HG03095 (cell line): ENCODE results near the gene ADM2.
"Not testable (repeated sequence)": the region's sequence is repeated elsewhere in the genome, so short reads cannot be mapped to it uniquely, and the experiment has no call there.

Experiments
- ATAC-seq: cut with Tn5 transposase; IDR thresholded peaks from one replicate; pipeline ENCODE4 v1.9.1; 2021; ENCODE audit warnings: moderate library complexity; ENCODE audit not compliant: unreplicated experiment

ADM2 gene

DNA sequence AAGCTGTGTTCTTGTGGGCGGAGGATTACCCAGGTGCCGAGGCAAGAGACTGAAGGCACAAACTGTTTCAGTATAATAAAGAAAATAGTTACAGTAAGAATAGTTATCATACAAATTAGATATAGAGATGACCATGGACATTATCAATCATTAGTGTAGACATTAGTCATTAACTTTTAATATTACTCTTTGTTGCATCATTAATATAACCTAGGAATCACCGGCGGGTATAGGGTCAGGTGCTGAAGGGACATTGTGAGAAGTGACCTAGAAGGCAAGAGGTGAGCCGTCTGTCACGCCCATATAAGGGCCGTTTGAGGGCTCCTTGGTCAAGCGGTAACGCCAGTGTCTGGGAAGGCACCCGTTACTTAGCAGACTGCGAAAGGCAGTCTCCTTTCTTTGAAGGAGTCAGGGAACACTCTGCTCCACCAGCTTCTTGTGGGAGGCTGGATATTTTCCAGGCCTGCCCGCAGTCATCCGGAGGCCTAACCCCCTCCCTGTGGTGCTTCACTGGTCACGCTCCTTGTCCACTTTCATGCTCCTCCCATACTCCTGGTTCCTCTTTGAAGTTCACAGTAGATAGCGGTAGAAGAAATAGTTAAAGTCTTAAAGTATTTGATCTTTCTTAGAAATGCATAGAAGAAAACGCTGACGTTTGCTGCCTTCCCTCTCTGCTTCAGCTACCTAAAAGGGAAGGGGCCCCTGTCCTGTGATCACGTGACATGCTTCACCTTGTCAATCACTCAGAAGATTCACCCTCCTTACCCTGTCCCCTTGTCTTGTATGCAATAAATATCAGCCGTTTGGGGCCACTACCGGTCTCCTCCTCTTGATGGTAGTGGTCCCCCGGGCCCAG is 52.7 kb downstream of the ADM2 start:
- not testable (repeated sequence) for ATAC-seq

DNA sequence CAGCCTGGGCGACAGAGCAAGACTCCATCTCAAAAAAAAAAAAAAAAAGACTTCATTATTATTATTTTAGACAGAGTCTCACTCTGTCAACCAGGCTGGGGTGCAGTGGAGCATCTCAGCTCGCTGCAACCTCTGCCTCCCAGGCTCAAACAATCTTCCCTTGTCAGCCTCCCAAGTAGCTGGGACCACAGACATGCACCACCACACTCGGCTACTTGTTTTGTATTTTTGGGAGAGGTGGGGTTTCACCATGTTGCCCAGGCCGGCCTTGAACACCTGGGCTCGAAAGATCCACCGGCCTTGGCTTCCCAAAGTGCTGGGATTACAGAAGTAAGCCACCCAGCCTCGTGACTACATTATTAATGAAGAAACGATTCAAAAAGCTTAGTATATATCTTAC is 53.8 kb downstream of the ADM2 start:
- no peak for ATAC-seq
